ENCODE measurements around the gene ZNF77. TPM values are rescaled to one million over a fixed set of nuclear protein-coding genes. Genes with fewer than 3 reads are reported as not detected.

The ZNF77 gene
- total and polyA plus RNA-seq, 10 of the 15 experiments (the other 5 are each of a cell fraction or from before 2014, with no cell fraction given), result 1.9 to 4.7 (median 3.0) TPM

DNA sequence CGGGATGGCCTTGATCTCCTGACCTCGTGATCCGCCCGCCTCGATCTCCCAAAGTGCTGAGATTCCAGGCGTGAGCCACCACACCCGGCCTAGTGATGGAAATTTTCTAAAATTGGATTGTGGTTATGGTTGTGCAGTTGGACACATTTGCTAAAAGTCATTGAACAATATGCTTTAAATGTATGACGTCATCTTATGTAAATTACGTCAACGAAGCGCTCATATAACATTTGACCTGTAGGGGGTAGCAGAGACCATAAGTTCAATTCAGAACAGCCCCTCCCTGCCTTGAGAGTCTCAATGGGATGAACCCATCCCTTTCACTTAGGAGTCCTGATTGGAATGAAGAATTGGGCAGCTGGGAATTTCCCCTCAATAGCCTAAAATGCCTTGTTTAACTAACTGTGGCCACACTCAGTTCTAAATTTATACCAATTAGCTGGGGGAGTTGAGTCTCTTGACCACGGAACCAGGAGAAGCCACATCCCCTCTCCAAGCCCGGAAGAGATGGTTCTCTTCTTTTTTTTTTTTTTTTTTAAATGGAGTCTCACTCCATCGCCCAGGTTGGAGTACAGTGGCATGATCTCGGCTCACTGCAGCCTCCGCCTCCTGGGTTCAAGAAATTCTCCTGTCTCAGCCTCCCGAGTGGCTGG lies 17.4 kb upstream of the ZNF77 start:
- intact Hi-C loops (cut with micrococcal nuclease; ENCODE audit: unreplicated experiment) (loop anchor here (1.0 to 2.0 kb wide), 3 partner anchors 112 to 201 kb away; no protein-coding TSS in a partner anchor), in situ Hi-C loops (cut with MboI) (loop anchor here (5.0 kb wide), 1 partner anchor 140 kb away; no protein-coding TSS in a partner anchor)
- Histone ChIP-seq H3K9me3 (replicated peaks; ENCODE audit: control insufficient read depth, insufficient read depth, low read length) (no peaks in the 10 kb centered on the region), H3K27me3 (replicated peaks in 1 of 2; ENCODE audit: control insufficient read depth in 2 of 2, insufficient read depth in 2 of 2, low read length in 1 of 2) (no peaks in the 10 kb centered on the region), H2AFZ (ENCODE audit: control insufficient read depth, low read depth, low read length) (peak overlapping the region; percentile 49; the same call in 1 of the 2 replicates), H3K27ac (ENCODE audit: control insufficient read depth, insufficient read depth) (no peak overlapping the region), H3K4me2 (ENCODE audit: control insufficient read depth, insufficient read depth) (no peak overlapping the region), H4K20me1 (ENCODE audit: control insufficient read depth, insufficient read depth) (no peaks in the 10 kb centered on the region), H3K79me2 (ENCODE audit: control insufficient read depth, insufficient read depth, low read length) (no peaks in the 10 kb centered on the region), H3K4me3 (no peak overlapping the region), H3K4me1 (ENCODE audit: control insufficient read depth, insufficient read depth, low read length) (peaks cover 4% of the 10 kb centered on the region; the same call in 1 of the 2 replicates), H3K9ac (ENCODE audit: control insufficient read depth, insufficient read depth, low read length) (no peak overlapping the region), H3K36me3 (ENCODE audit: control insufficient read depth in 2 of 2, insufficient read depth in 2 of 2, low read length in 1 of 2) (no peaks in the 10 kb centered on the region)
- RAD21 ChIA-PET (ENCODE audit: unreplicated experiment), result interaction anchor here (1.0 to 1.8 kb wide), 6 partner anchors 11 to 163 kb away, joined by 3 to 10 read pairs (median 3); no protein-coding TSS in a partner anchor
- ATAC-seq, result peak; percentile 78
- CTCF ChIA-PET, result interaction anchor here (0.6 to 3.0 kb wide), 12 partner anchors 8 to 198 kb away, joined by 3 to 33 read pairs (median 4); no protein-coding TSS in a partner anchor
- SMC1A ChIA-PET (ENCODE audit: uncharacterized antibody, unreplicated experiment), result interaction anchor here (1.2 to 2.6 kb wide), 3 partner anchors 113 to 166 kb away, joined by 3 to 9 read pairs (median 5); no protein-coding TSS in a partner anchor
- WGBS (ENCODE audit: insufficient coverage, insufficient replicate concordance, low lambda C conversion rate, missing lambda C conversion rate), result 42% methylated on average over 14 of the region's 17 CpGs
- POLR2A ChIA-PET, result interaction anchor here (0.7 kb wide), 1 partner anchor 75 kb away, joined by 4 read pairs; no protein-coding TSS in a partner anchor
- FAIRE-seq, result peak; percentile 56
- BruUV-seq (replicated peaks), result no TSS peak
- DNase-seq (ENCODE audit: low read depth, low spot score), result peak; percentile 65
- TF ChIP-seq, protein P1, sequence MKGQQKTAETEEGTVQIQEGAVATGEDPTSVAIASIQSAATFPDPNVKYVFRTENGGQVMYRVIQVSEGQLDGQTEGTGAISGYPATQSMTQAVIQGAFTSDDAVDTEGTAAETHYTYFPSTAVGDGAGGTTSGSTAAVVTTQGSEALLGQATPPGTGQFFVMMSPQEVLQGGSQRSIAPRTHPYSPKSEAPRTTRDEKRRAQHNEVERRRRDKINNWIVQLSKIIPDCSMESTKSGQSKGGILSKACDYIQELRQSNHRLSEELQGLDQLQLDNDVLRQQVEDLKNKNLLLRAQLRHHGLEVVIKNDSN (IDR thresholded peaks at IDR 0.05; ENCODE audit: borderline replicate concordance, extremely low read length, insufficient read depth, low read depth, low read length), result no peak
- no peak for TF ChIP-seq RAD51 (IDR thresholded peaks at IDR 0.05)
- TF ChIP-seq IRF4 (IDR thresholded peaks at IDR 0.05; ENCODE audit: low read depth, low read length), result no peak
- TF ChIP-seq SREBF2 (IDR thresholded peaks at IDR 0.05; ENCODE audit: low read length), result no peak
- no peak for TF ChIP-seq MXI1 (IDR thresholded peaks at IDR 0.05; ENCODE audit: low read depth, low read length)
- TF ChIP-seq MYC (IDR thresholded peaks at IDR 0.05; ENCODE audit: insufficient read depth, insufficient read length, insufficient replicate concordance, low read length, severe bottlenecking), result no peak
- TF ChIP-seq ZSCAN29 (IDR thresholded peaks at IDR 0.05), result 0 out of 2 replicates have a peak, but pooled peaks have one; percentile 50
- TF ChIP-seq, protein P2, sequence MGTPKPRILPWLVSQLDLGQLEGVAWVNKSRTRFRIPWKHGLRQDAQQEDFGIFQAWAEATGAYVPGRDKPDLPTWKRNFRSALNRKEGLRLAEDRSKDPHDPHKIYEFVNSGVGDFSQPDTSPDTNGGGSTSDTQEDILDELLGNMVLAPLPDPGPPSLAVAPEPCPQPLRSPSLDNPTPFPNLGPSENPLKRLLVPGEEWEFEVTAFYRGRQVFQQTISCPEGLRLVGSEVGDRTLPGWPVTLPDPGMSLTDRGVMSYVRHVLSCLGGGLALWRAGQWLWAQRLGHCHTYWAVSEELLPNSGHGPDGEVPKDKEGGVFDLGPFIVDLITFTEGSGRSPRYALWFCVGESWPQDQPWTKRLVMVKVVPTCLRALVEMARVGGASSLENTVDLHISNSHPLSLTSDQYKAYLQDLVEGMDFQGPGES (IDR thresholded peaks at IDR 0.05), result no peak
- TF ChIP-seq PBX3 (IDR thresholded peaks at IDR 0.05; ENCODE audit: insufficient replicate concordance, low read depth, low read length), result no peak
- TF ChIP-seq SMAD1 (IDR thresholded peaks at IDR 0.05; ENCODE audit: low read depth, partially characterized antibody), result no peak
- TF ChIP-seq CHD4 (IDR thresholded peaks at IDR 0.05), result no peak
- TF ChIP-seq CREB1 (IDR thresholded peaks at IDR 0.05; ENCODE audit: low read depth), result peak; percentile 98
- TF ChIP-seq NBN (IDR thresholded peaks at IDR 0.05), result peak; percentile 97
- no peak for TF ChIP-seq MTA3 (IDR thresholded peaks at IDR 0.05; ENCODE audit: borderline replicate concordance, low read length)
- TF ChIP-seq, protein P3, sequence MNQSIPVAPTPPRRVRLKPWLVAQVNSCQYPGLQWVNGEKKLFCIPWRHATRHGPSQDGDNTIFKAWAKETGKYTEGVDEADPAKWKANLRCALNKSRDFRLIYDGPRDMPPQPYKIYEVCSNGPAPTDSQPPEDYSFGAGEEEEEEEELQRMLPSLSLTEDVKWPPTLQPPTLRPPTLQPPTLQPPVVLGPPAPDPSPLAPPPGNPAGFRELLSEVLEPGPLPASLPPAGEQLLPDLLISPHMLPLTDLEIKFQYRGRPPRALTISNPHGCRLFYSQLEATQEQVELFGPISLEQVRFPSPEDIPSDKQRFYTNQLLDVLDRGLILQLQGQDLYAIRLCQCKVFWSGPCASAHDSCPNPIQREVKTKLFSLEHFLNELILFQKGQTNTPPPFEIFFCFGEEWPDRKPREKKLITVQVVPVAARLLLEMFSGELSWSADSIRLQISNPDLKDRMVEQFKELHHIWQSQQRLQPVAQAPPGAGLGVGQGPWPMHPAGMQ (IDR thresholded peaks at IDR 0.05; ENCODE audit: borderline replicate concordance), result no peak
- no peak for TF ChIP-seq ZNF622 (IDR thresholded peaks at IDR 0.05)
- peak; percentile 47; the same call in 1 of the 2 replicates for TF ChIP-seq JUNB (IDR thresholded peaks at IDR 0.05)
- no peak for TF ChIP-seq ZNF207 (IDR thresholded peaks at IDR 0.05; ENCODE audit: borderline replicate concordance)
- no peak for TF ChIP-seq BMI1 (IDR thresholded peaks at IDR 0.05; ENCODE audit: borderline replicate concordance)
- peak; percentile 40; the same call in 1 of the 2 replicates for TF ChIP-seq SMARCA5 (IDR thresholded peaks at IDR 0.05)
- TF ChIP-seq TCF3 (IDR thresholded peaks at IDR 0.05; ENCODE audit: borderline replicate concordance, insufficient read depth, low read depth, low read length), result no peak

All from GM12878 (cell line).